Stimulated activated CD4-positive, alpha-beta T cell treated with anti-CD3 and anti-CD28 coated beads, Interleukin-15, amount 100 ng/mL, for 24 hours (primary cell): ENCODE measurements around the gene LAMA4.
A peak's percentile ranks its signal among the peaks of the same experiment; 100 is the strongest.

ENCODE experiments used
- DNase-seq: peaks from one replicate; pipeline ENCODE4 v3.0.0-alpha.2; 2020

Gene LAMA4, protein sequence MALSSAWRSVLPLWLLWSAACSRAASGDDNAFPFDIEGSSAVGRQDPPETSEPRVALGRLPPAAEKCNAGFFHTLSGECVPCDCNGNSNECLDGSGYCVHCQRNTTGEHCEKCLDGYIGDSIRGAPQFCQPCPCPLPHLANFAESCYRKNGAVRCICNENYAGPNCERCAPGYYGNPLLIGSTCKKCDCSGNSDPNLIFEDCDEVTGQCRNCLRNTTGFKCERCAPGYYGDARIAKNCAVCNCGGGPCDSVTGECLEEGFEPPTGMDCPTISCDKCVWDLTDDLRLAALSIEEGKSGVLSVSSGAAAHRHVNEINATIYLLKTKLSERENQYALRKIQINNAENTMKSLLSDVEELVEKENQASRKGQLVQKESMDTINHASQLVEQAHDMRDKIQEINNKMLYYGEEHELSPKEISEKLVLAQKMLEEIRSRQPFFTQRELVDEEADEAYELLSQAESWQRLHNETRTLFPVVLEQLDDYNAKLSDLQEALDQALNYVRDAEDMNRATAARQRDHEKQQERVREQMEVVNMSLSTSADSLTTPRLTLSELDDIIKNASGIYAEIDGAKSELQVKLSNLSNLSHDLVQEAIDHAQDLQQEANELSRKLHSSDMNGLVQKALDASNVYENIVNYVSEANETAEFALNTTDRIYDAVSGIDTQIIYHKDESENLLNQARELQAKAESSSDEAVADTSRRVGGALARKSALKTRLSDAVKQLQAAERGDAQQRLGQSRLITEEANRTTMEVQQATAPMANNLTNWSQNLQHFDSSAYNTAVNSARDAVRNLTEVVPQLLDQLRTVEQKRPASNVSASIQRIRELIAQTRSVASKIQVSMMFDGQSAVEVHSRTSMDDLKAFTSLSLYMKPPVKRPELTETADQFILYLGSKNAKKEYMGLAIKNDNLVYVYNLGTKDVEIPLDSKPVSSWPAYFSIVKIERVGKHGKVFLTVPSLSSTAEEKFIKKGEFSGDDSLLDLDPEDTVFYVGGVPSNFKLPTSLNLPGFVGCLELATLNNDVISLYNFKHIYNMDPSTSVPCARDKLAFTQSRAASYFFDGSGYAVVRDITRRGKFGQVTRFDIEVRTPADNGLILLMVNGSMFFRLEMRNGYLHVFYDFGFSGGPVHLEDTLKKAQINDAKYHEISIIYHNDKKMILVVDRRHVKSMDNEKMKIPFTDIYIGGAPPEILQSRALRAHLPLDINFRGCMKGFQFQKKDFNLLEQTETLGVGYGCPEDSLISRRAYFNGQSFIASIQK (N-terminal part only)

DNA sequence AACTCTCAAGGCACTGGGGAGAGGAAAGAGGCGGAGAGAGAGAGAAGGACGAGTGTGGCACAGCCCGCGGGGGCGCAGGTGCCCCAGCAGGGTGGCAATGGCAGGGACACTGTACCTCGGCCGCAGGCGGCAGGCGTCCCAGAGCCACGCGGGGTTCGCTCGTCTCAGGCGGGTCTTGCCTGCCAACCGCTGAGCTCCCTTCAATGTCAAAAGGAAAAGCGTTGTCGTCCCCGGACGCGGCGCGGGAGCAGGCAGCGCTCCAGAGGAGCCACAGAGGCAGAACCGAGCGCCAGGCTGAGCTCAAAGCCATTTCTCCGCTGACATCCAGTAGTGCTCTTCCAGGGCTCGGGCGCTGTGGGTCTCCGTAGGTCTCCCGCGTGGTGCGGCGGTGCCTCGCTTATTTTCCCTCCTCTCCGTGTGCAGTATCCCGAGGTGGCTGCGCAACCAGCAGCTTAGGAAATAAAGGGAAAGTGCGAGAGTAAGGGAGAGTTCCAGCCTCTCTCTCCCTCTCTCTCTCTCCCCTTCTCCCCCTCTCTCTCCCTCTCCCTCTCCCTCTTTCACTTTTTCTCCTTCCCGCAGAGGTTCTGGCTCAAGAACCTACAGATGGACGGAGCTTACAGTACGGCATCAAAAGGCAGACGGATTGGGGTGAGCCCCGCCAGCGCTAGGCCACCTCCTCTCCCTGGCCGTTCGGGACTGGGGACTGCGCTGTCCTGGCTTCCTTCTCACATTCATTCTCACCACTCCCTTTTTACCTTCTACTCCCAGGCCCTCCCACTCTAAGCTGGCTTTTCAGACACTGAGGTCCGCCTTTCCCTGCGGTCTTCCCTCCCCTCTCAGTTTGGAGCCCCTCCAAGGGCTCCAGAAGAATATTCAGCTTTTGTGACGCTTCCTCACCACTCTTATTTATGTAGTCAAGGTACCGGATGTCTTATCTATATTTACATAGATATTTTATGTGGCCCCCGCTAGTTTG, at the start of gene LAMA4:
TSS of gene LAMA4 (minus strand) at position 727 of the 976 bp plus-strand sequence. CDS start at position 310, 417 bp downstream.
- DNase-seq = peak; percentile 46

DNA sequence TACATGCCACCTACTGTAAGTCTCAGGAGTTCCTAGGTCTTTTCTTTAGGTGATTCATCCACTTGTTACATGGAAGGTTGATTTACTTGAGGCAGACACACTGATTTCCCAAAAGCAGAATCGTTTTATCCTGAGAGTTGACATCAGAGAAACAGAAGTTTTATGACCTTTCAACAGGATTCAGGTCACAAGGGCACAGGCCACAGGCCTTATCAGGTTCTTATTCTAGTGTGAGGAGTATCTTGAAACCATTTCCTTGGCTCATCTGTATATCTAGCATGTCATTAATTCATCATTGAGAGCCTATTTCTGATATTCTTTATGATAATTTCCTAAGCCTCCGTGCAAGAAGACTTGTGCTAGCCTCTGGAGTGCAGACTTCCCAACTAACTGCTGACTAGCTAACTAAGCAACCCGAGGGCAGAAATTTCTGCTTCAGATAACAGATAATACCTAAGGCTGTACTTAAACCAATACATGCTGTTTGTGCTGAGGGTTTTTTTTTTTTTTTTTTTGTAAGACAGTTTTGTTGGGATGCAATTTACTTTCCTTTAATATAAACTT, 47.9 kb upstream of the LAMA4 start:
- no peak for DNase-seq

DNA sequence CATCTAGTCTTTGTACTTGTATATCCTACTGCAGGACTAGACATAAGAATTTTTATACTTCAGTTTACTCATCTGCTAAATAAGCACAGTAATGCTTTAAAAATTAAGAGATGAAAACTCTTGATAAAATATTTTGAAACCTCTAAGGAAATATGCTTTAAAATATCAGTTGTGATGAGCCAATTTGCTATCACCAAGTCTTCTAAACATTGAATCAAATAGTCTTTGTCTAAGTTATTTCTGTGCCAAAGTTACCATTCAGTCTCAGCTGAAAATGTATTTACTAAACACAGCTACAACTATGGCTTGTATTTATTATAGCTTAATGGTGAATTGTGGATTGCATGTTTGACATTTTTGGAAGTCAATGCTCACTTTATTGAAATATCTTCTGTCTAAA, 46.5 kb upstream of the LAMA4 start:
- DNase-seq = no peak

DNA sequence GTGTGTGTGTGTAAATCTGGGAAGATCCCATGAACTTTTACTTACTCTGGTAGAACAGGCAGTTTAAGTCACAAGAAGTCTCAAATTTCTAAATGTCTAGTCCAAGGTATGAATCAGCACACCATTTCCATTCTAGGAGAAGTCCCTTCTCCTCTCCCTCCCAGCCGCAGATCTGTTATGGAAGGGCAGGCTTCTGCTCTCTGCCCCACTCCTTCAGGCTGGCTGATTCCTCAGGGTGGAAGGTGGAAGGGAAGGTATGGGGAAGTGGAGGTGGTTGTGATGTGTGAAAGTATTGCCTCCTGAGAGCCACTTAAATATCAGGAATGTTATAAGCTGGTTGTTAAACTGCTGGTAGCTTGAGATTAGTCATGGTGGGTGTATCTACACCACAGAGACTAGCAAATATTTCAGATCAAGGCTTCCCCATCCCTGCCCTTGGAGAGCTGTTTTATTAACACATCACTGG, 44.5 kb upstream of the LAMA4 start:
- DNase-seq = no peak

DNA sequence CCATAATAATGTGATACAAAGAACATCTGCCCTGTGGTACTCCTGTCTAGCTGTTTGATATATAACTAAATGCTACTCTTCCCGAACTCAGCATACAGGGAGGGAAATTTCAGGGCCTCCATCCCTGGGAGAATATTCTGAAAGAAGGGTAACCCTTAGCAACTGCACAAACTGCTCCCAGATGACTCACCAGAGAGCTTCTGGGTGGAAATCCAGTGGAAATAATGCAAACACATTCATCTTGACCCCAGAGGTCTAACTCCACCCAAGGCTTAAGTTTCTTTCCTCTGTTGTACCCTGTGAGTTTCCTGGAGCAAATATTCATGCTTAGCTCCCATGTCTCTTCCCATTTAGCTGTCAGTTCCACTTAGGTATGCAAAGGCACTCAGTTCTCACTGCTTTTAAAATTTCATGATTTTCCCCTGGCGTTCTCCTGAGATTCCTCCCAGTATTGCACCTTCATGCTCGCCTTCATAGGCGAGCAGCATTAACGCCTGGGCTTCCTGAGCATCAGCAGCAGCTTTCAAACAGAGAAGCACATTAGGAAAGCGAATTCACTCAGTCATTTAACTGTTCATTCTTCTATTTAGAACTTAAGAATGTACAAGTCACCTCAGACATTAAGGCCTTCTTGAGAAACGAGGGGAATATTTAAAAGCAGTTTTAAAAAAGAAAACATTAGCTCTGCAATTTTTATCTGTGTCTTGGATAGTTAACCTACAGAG, 43.8 kb upstream of the LAMA4 start:
- no peak for DNase-seq

DNA sequence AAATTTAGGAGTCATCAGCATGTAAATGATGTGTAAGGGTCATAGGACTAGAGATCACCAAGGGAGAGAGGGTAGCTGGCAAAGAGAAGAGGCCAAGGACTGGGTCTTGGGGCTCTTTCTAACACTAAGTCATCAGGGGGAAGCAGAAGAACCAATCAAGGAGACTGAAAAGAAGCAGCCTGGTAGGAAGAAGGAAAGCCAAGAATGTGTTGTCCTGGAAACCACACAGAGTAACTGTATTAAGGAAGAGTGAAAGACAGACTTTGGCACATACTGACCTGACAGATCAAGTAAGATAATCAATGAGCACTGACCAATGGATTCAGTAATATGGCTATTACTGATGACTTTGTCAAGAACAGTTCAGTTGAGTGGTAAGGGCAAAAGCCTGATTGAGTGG, 42.3 kb upstream of the LAMA4 start:
- no peak for DNase-seq

DNA sequence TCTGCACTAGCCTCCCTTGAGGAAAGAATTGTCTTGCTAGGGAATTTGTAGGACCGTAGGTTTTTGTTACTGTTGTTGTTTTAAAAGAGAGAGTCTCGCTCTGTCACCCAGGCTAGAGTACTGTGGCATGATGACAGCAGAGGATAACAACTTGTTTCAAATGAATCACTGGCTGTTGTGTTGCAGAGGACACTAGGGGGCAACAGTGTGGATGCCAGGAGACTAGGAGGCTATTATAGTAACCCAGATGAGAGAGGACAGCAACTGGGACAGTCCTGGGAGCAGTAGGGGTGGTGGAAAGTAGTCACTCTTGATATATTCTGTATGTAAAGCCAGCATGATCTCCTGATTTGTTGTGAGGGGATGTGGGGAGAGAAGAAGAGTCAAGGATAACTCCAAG, 41.8 kb upstream of the LAMA4 start:
- peak; percentile 5 for DNase-seq

DNA sequence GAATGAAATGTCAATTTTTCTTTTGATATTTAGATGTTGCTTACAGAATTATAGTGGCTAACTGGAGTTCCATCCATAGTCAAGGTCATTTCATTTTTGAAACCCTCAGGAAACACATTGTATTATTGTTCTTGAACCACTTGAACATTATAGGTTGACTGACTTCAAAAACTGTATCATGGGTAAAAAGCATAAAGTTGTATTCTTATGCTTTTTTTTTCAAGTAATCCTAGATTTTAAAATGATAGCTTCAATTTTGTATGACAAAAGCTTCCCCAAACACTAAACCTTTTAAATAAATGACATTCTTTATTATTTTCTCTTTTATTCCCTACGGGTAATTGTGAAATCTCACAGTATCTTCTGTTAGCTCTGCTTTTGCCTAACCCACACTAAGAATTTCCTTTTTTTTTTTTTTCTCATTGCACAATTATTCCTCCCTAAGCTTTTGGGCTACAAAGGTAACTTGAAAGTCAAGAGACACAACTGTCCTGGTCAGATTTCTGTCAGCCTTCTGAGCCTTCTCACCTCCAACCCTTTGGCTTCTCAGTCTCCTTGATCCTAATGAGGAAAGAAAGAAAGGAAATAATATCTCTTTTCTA, 36.9 kb upstream of the LAMA4 start:
- no peak for DNase-seq

DNA sequence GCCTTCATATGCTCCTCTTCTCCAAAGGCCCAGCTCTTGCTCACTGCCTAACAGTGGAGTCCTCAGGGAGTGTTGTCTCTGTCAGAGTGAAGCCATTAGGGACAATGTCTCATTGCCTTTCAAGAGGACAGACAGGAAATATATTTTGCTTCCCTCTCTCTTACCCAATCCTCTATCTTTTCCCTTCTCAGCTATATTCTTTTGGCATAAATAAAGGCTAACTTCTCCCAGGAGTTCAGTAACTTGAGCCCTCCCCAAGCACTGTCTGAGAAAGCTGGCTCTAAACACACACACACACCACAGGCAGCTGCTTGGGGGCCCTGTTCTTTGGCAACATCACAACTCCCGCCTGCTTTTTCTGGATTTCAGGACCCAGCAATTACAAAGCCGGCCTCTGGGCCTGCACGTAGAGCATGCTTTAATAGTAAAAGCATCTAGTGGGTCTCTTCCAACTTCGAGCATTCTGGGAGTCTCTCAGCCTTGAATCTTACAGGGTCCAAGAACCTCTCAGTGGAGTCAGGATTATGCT, 34.7 kb upstream of the LAMA4 start:
- no peak for DNase-seq

DNA sequence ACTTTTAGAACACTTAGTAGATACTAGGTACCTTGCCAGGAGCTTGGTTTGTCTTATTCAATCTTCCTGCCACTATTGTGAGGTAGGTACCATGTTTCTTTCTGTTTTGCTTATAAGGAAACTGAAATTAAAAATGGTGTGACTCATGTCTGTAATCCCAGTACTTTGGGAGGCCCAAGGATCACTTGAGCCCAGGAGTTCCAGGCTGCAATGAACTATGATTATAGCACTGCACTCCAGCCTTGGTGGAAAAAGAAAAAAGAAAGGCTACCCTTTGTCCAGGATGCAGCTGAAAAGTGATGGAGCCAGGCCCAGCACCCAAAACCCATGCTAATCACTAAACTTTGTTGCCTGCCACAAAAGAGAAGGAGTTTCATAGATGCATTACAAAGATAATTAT, 34.1 kb upstream of the LAMA4 start:
- no peak for DNase-seq

DNA sequence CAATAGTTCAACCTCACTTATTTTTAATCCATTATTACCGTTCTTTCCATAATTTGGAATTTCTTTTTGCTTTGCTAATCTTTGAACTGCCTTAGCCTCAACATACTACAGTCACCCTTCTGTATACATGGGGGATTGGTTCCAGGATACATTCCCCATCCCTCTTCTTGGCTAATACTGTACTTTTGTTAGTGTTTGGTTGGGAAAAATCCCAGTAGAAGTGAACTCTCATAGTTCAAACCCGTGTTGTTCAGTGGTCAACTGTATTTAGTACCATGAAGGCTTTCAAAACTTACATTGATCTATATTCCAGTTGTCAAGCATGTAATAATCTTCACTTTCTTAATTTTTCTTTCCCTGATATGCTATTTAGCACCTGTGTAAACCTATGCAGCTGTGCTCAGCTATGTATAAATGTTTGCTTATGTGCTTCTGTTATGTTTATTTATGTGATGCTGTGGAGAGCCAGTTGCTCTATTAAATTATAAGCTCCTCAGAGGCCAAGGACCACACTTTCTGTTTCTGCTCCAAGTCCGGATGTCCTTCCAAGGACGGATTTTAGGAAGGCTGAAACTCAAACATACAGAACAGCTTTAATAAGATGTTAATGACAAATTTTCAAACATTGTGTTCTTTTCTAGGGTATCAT, 33.3 kb upstream of the LAMA4 start:
- DNase-seq = no peak

DNA sequence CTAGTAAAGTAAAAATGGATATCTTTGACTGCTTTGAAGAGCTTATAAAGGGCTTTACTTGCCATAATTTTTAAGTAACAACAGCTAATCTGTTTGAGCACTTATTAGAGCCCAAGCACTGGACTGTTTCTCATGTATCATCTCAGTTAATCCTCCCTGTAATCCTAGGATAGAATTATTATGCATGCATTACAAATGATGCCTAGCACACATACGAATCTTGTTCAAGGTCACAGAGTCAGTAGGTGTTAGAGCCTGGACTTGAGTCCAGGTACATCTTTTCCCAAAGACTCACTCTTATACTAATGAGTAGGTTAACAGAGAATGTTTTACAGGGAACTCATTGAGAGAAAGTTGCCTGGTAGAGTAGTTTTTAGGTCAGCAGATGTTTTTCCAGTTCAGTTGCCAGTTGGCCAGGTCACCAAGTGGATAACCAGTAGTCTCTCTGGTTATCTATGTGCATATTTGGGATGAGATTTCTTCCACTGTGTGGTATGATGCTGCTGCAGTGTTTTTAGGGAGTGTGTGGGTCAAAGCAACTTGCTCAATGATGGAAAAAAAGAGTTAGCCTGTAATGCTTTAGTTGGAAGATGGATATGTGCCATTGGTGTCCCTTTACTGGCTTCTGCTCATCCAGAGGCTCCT, 32.3 kb upstream of the LAMA4 start:
- no peak for DNase-seq

DNA sequence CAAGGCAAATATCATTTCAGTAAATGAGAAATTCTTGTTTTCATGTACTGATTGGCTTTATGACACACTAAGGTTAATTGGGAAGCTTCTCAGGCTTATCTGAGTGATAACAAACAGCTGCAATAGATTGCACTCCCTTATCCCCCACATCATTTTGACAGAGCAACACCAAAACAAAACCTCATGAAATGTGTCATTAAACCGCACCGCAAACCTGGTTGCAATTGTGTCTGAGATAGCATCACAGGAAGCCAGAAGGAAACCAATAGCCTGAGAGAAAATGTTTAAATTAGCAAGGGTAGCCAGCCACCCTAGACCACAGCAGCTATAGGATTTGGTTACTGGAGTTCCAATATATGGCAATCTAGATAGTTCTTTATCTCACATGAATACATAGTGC, 31.6 kb upstream of the LAMA4 start:
- DNase-seq = peak; percentile 67

DNA sequence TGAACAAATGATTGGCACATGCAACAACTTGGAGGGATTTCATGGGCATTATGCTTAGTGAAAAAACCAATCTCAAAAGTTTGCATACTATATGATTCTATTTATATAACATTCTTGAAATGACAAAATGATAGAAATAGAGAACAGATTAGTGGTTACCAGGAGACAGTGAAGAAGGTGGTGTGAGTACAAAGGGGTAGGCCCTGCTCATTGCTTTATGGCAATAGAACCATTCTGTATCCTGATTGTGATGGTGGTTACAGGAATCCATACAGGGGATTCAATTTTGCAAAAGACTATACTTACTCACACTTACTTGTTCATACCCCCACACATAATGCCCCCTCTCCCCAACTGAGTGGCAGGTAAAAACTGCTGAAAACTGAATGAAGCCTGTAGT, 30.2 kb upstream of the LAMA4 start:
- no peak for DNase-seq

DNA sequence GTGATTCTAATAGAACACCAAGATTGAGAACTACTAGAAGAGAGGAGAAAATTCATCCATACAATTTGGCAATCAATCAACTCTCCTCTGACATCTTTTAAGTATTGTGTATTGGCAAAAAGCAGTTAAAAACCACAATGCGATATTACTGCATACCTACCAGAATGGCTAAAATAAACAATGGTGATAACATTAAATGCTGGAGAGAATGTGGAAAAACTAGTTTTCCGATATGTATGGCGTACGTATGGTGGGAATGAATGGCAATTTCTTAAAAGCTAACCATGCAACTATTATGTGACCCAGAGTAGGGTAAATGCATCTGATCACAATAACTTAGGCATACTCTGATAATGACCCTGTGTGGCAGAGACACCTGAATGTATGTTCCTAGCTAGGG, 29.3 kb upstream of the LAMA4 start:
- DNase-seq = no peak

DNA sequence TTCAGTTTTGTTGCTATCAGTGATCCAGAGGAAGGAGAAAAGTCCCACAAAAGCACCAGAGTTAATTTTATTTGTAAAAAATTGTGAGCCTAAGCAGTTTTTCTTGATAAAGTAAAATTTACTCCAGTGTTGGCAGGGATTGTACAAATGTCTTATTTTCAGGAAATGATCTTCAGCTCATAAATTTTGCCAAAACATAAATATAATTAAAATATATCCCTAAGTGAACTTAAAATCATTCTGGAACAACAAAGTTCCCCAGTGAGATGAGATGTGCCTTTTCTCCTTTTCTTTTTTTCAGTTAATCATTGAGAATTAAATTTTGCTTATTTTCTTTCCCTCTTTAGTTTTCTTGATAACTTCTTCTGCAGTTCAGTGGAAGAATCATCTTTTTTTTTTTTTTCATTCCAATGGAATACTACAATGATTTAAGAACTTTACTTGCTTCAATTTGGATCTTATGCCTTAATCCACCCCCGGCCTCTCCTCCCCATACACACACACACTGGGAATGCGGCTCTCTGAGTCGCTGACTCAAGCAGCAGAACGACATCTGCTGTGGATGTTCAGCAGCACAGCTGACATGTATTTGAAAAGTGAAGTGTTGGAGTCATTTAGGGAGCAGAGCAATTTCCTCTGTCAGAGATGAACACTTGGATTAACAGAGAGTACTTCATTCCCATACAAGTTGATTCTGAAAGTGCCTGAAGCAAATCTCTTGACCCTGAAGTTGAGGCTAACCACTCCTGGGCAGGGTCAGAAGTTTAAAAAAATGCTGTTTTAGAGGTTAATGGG, 27.7 kb upstream of the LAMA4 start:
- no peak for DNase-seq

DNA sequence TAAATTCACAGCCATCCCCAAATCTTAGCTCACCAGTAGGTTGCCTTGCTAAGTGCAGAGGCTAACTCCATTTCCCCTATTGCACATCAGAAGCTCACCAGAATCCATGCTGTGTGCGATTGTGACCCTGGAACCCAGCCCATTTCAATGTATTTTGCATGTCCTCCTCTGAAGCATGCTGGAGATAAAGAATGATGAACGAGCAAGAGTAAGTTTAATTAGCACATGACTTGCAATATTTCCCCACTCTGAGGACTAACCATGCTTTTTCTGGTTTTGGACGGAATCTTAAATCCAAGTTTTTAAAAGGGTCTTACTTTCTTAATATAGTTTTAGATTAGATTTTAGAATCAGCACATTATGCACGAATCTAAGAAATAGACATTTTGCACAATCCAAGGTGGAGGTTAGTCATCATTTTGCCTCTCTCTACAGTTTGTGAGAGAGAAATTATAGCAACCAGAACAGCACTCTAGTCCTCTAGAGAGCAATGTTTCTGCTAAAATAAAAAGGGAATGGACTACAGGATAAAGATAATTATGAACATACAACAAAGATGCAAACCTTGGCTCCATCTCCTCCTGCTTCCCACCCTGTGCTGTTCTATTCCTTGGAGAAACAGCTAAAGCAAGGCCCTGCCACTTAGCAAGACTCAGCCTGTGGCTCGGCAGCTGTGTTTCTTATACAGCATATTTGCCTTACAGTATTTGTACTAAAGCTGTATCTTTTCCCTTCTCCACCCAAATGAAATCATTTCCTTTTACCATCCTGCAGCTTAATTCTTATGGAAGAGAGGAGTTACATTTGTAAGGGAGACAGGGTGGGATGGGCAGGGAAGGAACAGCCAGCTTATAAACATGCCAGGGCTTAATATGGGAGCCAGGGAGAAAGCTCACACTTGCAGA, 24.9 kb upstream of the LAMA4 start:
- DNase-seq = no peak
